Endothelial cell of umbilical vein (primary cell): ENCODE data around the gene PAIP2B. TPM values are rescaled to one million over a fixed set of nuclear protein-coding genes. Genes with fewer than 3 reads are reported as not detected.

Experiments
- BruUV-seq: library from RNA; stranded (reverse); fragments of 400-500 nt; replicated peaks from 2 replicates; lab custom pipeline; 2021; lab: Mats Ljungman, UMichigan
- CTCF ChIA-PET: fragments of 300-600, 350-600 bp; sonication (Branson Sonifier 250); formaldehyde crosslinking; loops from one replicate; lab custom pipeline; 2021; ENCODE audit warnings: antibody characterized with exemption, inconsistent platforms; lab: Charles Lee
- POLR2A ChIA-PET: fragments of 300-600, 350-600 bp; sonication (Branson Sonifier 250); formaldehyde crosslinking; loops from one replicate; lab custom pipeline; 2021; ENCODE audit warnings: antibody characterized with exemption, inconsistent platforms; lab: Charles Lee
- DNase-seq: peaks from one replicate; pipeline ENCODE4 v3.0.0-alpha.2; 2011; ENCODE audit warnings: low read depth, low spot score
- FAIRE-seq: peaks from 2 replicates; lab custom pipeline; 2011; peaks lifted over from hg19 to GRCh38; lab: Jason Lieb, UNC
- H2AFZ ChIP-seq: 2 replicates; pipeline ENCODE4 v1.6.0; 2012; ENCODE audit warnings: low read depth, low read length, control low read depth, inconsistent platforms
- H3K27ac ChIP-seq: 2 replicates; pipeline ENCODE4 v1.5.1; 2011; ENCODE audit warnings: low read depth, mild to moderate bottlenecking, control low read depth, low read length, moderate library complexity; ENCODE audit not compliant: insufficient read depth
- H3K27me3 ChIP-seq, 2 experiments: 2 replicates each; pipeline versions ENCODE4 v1.6.0 to v1.6.1; 2011; ENCODE audit warnings: low read length in 2 of 2, mixed read lengths in 1 of 2; ENCODE audit not compliant: control insufficient read depth in 2 of 2, insufficient read depth in 2 of 2
- H3K36me3 ChIP-seq, 2 experiments: 2 replicates in 1 of 2; 3 replicates in 1 of 2; pipeline ENCODE4 v1.5.1; 2011; ENCODE audit warnings: low read length in 2 of 2, mild to moderate bottlenecking in 1 of 2, moderate library complexity in 1 of 2; ENCODE audit not compliant: control insufficient read depth in 2 of 2, insufficient read depth in 2 of 2; ENCODE audit errors: extremely low read depth in 1 of 2
- H3K4me1 ChIP-seq: 3 replicates; pipeline ENCODE4 v1.5.1; 2011; ENCODE audit warnings: mild to moderate bottlenecking, low read length; ENCODE audit not compliant: control insufficient read depth, insufficient read depth; ENCODE audit errors: extremely low read depth
- H3K4me2 ChIP-seq: 2 replicates; pipeline ENCODE4 v1.6.1; 2011; ENCODE audit warnings: low read length, control low read depth, mixed read lengths; ENCODE audit not compliant: insufficient read depth
- H3K4me3 ChIP-seq, 3 experiments: fragments of 200-600 bp in 1 of 3; sonication (generic), shearing (Covaris generic) in 1 of 3; replicated peaks in 1 of 3; 2 replicates each; pipeline ENCODE4 v1.5.1; 2011 to 2016; ENCODE audit warnings: control low read depth in 3 of 3, low read length in 3 of 3, mild to moderate bottlenecking in 2 of 3, inconsistent platforms in 1 of 3, low read depth in 1 of 3, moderate library complexity in 1 of 3; ENCODE audit not compliant: insufficient read depth in 1 of 3
- H3K79me2 ChIP-seq: 2 replicates; pipeline ENCODE4 v1.6.0; 2012; ENCODE audit warnings: low read length, inconsistent platforms; ENCODE audit not compliant: control insufficient read depth, insufficient read depth
- H3K9ac ChIP-seq: replicated peaks from 2 replicates; pipeline ENCODE3; 2011; ENCODE audit warnings: low read length, control low read depth; ENCODE audit not compliant: insufficient read depth; ENCODE audit errors: extremely low read depth
- H3K9me1 ChIP-seq: replicated peaks from 3 replicates; pipeline ENCODE4 v1.6.0; 2011; ENCODE audit warnings: mild to moderate bottlenecking, low read length; ENCODE audit not compliant: control insufficient read depth, insufficient read depth; ENCODE audit errors: extremely low read depth
- H3K9me3 ChIP-seq: replicated peaks from 2 replicates; pipeline ENCODE4 v1.5.1; 2012; ENCODE audit warnings: low read length, inconsistent platforms; ENCODE audit not compliant: control insufficient read depth, insufficient read depth
- H4K20me1 ChIP-seq: replicated peaks from 2 replicates; pipeline ENCODE3; 2011; ENCODE audit warnings: mild to moderate bottlenecking, low read length; ENCODE audit not compliant: control insufficient read depth, insufficient read depth; ENCODE audit errors: extremely low read depth
- EZH2 ChIP-seq: IDR thresholded peaks from 2 replicates; pipeline ENCODE4 v1.6.1; 2012; ENCODE audit warnings: borderline replicate concordance, low read depth, mild to moderate bottlenecking, moderate library complexity, low read length, inconsistent platforms; ENCODE audit not compliant: severe bottlenecking
- FOS ChIP-seq: IDR thresholded peaks from 2 replicates; pipeline ENCODE4 v1.6.1; 2011; ENCODE audit warnings: mild to moderate bottlenecking, low read length, moderate library complexity, borderline replicate concordance; ENCODE audit not compliant: insufficient read depth
- GATA2 ChIP-seq: IDR thresholded peaks from 2 replicates; pipeline ENCODE4 v1.7.0; 2011; ENCODE audit warnings: low read depth, mild to moderate bottlenecking, moderate library complexity, mixed read lengths, low read length; ENCODE audit not compliant: insufficient read length, insufficient read depth
- JUN ChIP-seq: IDR thresholded peaks from 2 replicates; pipeline ENCODE4 v1.6.1; 2011; ENCODE audit warnings: borderline replicate concordance, low read depth; ENCODE audit not compliant: insufficient read length, insufficient read depth
- MAX ChIP-seq: IDR thresholded peaks from 2 replicates; pipeline ENCODE4 v1.6.1; 2011; ENCODE audit not compliant: insufficient read depth, insufficient read length
- MYC ChIP-seq: IDR thresholded peaks from one replicate; pipeline ENCODE4 v1.6.1; 2011; ENCODE audit warnings: mild to moderate bottlenecking, low read depth, low read length
- POLR2A ChIP-seq: IDR thresholded peaks from 2 replicates; pipeline ENCODE4 v1.6.1; 2012; ENCODE audit warnings: low read depth, mild to moderate bottlenecking, control low read depth, low read length
- POLR2AphosphoS5 ChIP-seq: IDR thresholded peaks from 2 replicates; pipeline ENCODE4 v1.6.1; 2012; ENCODE audit warnings: low read depth, mild to moderate bottlenecking, control low read depth, low read length, moderate library complexity; ENCODE audit not compliant: insufficient read depth
- dilution Hi-C: fragments of 300-500 bp; cut with MboI; formaldehyde crosslinking; loops from one replicate; pipeline ENCODE4 v1.15.0; 2019; ENCODE audit warnings: low sequenced_read_pairs; ENCODE audit not compliant: extremely low pct_ligation_motif_present
- intact Hi-C: fragments of 100-400 bp; cut with micrococcal nuclease; formaldehyde crosslinking; loops from one replicate; pipeline ENCODE4 v1.10.0; 2022
- polyA plus RNA-seq, 4 experiments: library from polyadenylated mRNA; depleted of rRNA in 3 of 4; stranded (reverse) in 3 of 4; unstranded in 1 of 4; fragments of >200 nt; gene quantifications; 2 replicates each; pipeline versions ENCODE4 v1.2.1 to v1.2.3, GENCODE V29; 2011 to 2012; ENCODE audit warnings: missing spikeins in 1 of 4
- total RNA-seq: library from RNA; stranded (reverse); gene quantifications from 2 replicates; pipeline ENCODE4 v1.2.3, GENCODE V29; 2021
- TF ChIP-seq, protein P1 (sequence below), 2 donors: IDR thresholded peaks; 1 replicate in 1 of 2; 2 replicates in 1 of 2; pipeline ENCODE4 v1.5.1; 2011; ENCODE audit warnings: low read length in 2 of 2, mild to moderate bottlenecking in 2 of 2, moderate library complexity in 2 of 2, control low read depth in 1 of 2, inconsistent platforms in 1 of 2, low read depth in 1 of 2; ENCODE audit not compliant: insufficient read depth in 1 of 2; ENCODE audit errors: extremely low read depth in 1 of 2

Gene PAIP2B
- total and polyA plus RNA-seq, 2 donors (not counting 3 experiments of a cell fraction or from before 2014, with no cell fraction given) = 0.21 to 0.62 TPM

DNA sequence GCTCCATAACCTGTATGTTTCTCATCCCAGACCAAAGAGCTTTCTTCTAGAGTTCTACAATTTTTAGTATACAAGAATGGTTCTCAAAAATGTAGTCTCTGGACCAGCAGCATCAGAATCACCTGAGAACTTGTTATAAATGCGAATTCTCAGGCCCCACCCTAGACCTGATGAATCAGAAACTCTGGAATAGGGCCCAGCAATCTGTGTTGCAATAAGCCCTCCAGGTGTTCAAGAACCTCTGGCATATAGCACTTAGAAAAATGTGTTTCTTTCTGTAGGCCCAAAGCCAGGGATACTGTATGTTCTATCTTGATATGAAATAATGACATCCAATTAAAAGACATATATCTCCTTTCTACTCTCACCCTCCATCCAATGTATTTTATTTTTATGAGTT lies 10.4 kb downstream of the PAIP2B start:
- H3K9ac ChIP-seq = no peak overlapping the region
- POLR2A ChIA-PET = no interaction called here
- no peaks in the 10 kb centered on the region for H3K9me1 ChIP-seq
- H3K27me3 ChIP-seq = peaks cover 9 to 15% of the 10 kb centered on the region in 2 experiments
- BruUV-seq = no TSS peak
- dilution Hi-C loops = no loop called here
- intact Hi-C loops = no loop called here
- no peaks in the 10 kb centered on the region for H4K20me1 ChIP-seq
- H3K4me2 ChIP-seq = no peak overlapping the region
- CTCF ChIA-PET = interaction anchor here (1.7 kb wide), 1 partner anchor 11 kb away, joined by 5 read pairs; no protein-coding TSS in a partner anchor
- no peak overlapping the region for H3K4me3 ChIP-seq
- no peak for FAIRE-seq
- no peaks in the 10 kb centered on the region for H3K9me3 ChIP-seq
- no peak for DNase-seq
- no peak overlapping the region for H2AFZ ChIP-seq
- no peaks in the 10 kb centered on the region for H3K4me1 ChIP-seq
- H3K36me3 ChIP-seq = no peaks in the 10 kb centered on the region
- no peaks in the 10 kb centered on the region for H3K79me2 ChIP-seq
- no peak for TF ChIP-seq MYC
- no peak for TF ChIP-seq GATA2
- TF ChIP-seq POLR2AphosphoS5 = no peak
- TF ChIP-seq MAX = no peak
- TF ChIP-seq EZH2 = no peak
- TF ChIP-seq POLR2A = no peak
- TF ChIP-seq FOS = no peak
- TF ChIP-seq, protein P1, sequence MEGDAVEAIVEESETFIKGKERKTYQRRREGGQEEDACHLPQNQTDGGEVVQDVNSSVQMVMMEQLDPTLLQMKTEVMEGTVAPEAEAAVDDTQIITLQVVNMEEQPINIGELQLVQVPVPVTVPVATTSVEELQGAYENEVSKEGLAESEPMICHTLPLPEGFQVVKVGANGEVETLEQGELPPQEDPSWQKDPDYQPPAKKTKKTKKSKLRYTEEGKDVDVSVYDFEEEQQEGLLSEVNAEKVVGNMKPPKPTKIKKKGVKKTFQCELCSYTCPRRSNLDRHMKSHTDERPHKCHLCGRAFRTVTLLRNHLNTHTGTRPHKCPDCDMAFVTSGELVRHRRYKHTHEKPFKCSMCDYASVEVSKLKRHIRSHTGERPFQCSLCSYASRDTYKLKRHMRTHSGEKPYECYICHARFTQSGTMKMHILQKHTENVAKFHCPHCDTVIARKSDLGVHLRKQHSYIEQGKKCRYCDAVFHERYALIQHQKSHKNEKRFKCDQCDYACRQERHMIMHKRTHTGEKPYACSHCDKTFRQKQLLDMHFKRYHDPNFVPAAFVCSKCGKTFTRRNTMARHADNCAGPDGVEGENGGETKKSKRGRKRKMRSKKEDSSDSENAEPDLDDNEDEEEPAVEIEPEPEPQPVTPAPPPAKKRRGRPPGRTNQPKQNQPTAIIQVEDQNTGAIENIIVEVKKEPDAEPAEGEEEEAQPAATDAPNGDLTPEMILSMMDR (IDR thresholded peaks at IDR 0.05; ENCODE audit: extremely low read depth in 1 of 2, insufficient read depth in 1 of 2, low read depth in 1 of 2, low read length in 2 of 2) = no peak
- no peak for TF ChIP-seq JUN
- no peak overlapping the region for H3K27ac ChIP-seq
